ENCODE data around the gene ACSL3.

Gene ACSL3

DNA sequence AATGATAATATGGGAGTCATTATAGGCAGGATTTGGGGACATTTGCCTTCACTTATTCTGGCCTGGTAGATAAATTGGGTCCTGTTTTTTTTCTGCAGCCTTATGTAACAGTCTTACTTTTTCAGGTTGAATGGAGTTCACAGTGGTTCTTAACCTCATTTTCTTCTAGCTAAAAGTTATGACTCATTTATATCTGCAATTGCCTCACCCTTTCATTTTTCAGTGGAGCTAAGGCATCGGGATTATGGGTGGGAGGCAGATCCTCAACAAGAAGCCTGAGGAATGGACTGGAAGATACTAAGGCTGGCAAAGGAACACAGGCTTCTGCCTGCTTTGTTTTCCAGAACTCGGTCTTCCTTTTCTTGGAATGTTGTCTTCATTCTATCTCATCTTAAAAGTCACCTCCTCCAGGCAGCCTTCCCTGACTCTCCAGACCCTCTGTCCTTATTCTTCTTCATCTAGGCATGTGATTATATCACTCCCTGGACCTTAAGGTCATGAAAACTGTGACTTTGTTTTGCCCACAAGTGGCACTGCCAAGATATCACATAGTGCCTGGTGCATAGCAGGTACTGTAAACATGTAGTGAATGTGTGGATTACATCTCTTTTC lies 41.0 kb upstream of the ACSL3 start:
- Histone ChIP-seq H3K9me3 (ENCODE audit: low read length) (no peaks in the 10 kb centered on the region), H3K9me2 (ENCODE audit: low read depth, low read length) (no peaks in the 10 kb centered on the region), H3K27ac (ENCODE audit: low read depth, low read length, poor library complexity, severe bottlenecking) (no peak overlapping the region), H3K4me2 (ENCODE audit: low read length) (no peak overlapping the region), H3F3A (ENCODE audit: insufficient read depth, low read length) (no peaks in the 10 kb centered on the region), H3K9ac (ENCODE audit: low read length) (no peak overlapping the region), H3K36me3 (ENCODE audit: insufficient read depth, low read length) (no peaks in the 10 kb centered on the region), H3K79me2 (ENCODE audit: insufficient read depth, low read length) (no peaks in the 10 kb centered on the region), H2AFZ (ENCODE audit: low read length) (no peak overlapping the region), H3K27me3 (ENCODE audit: insufficient read depth, low read length) (no peaks in the 10 kb centered on the region), H3K4me1 (ENCODE audit: insufficient read depth, low read length, severe bottlenecking) (no peaks in the 10 kb centered on the region), H3K4me3 (ENCODE audit: low read depth, low read length, poor library complexity, severe bottlenecking) (no peak overlapping the region), H4K20me1 (ENCODE audit: insufficient read depth, low read length) (no peaks in the 10 kb centered on the region)
- no peak for TF ChIP-seq EZH2 (IDR thresholded peaks at IDR 0.05; ENCODE audit: borderline replicate concordance, low read length)
- TF ChIP-seq, protein P1, sequence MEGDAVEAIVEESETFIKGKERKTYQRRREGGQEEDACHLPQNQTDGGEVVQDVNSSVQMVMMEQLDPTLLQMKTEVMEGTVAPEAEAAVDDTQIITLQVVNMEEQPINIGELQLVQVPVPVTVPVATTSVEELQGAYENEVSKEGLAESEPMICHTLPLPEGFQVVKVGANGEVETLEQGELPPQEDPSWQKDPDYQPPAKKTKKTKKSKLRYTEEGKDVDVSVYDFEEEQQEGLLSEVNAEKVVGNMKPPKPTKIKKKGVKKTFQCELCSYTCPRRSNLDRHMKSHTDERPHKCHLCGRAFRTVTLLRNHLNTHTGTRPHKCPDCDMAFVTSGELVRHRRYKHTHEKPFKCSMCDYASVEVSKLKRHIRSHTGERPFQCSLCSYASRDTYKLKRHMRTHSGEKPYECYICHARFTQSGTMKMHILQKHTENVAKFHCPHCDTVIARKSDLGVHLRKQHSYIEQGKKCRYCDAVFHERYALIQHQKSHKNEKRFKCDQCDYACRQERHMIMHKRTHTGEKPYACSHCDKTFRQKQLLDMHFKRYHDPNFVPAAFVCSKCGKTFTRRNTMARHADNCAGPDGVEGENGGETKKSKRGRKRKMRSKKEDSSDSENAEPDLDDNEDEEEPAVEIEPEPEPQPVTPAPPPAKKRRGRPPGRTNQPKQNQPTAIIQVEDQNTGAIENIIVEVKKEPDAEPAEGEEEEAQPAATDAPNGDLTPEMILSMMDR (IDR thresholded peaks at IDR 0.05; ENCODE audit: low read length) = no peak

DNA sequence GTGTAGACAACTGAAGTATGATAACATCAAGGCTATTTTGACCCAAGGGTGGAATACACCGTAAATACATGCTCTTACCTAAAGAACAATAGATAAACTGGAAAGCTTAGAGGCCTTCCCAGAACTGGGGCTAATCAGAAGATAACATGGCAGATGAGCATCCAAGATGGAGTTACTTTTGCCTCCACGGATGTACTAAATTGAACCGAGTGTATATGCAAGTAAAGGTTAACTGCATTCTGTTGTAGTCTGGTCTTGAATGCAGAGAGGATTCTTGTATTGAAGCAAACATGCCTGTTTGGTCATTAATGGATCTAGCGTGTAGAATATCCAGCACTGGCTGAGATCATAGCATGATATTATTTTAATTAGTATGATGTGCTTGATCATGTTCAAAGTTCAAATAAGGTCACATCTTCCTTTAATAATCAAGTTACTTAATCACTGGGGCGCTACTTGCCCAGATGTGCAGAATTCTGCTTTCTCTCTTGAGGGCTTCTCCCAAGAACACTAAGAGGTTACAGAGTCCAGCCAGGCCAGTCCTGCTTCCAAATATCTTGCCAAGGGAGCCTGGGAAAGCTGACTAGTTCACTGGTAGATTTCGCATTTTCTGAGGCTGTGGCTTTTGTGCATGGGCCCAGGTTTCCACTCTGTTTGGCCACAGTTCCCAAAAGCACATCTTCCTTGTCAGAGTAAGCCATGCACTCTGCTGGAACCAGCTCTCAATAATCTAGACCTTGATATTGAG lies 37.5 kb upstream of the ACSL3 start:
- H3K27me3 ChIP-seq (ENCODE audit: insufficient read depth, low read length) = 0 out of 2 replicates have a peak, but pooled peaks cover 4% of the 10 kb centered on the region
- H3K4me1 ChIP-seq (ENCODE audit: insufficient read depth, low read length, severe bottlenecking) = no peaks in the 10 kb centered on the region

DNA sequence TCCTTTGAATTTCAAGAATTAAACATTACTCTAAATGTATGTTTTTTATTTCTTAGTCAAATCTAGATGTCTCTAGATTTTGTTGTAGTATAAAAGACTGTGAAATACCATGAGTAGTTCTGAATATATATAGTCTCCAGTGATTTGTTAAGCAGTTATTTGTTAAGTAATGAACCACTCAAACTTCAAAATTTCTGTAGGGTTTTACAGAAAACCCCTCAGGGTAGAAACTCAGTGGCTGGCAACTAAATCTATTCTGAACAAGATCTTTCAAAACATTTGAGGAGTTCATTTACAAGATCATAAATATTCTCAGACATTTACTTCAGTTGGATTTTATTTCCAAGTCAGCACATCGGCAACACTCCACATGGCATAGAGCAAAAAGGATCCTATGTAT lies 35.8 kb upstream of the ACSL3 start:
- Histone ChIP-seq H3K9me2 (ENCODE audit: low read depth, low read length) (no peaks in the 10 kb centered on the region), H3F3A (ENCODE audit: insufficient read depth, low read length) (no peaks in the 10 kb centered on the region), H3K9me3 (ENCODE audit: low read length) (no peaks in the 10 kb centered on the region), H3K27ac (ENCODE audit: low read depth, low read length, poor library complexity, severe bottlenecking) (no peak overlapping the region), H3K4me2 (ENCODE audit: low read length) (no peak overlapping the region), H3K79me2 (ENCODE audit: insufficient read depth, low read length) (no peaks in the 10 kb centered on the region), H3K4me1 (ENCODE audit: insufficient read depth, low read length, severe bottlenecking) (no peaks in the 10 kb centered on the region), H3K9ac (ENCODE audit: low read length) (no peak overlapping the region), H2AFZ (ENCODE audit: low read length) (no peak overlapping the region), H4K20me1 (ENCODE audit: insufficient read depth, low read length) (no peaks in the 10 kb centered on the region), H3K27me3 (ENCODE audit: insufficient read depth, low read length) (0 out of 2 replicates have a peak, but pooled peaks cover 4% of the 10 kb centered on the region), H3K4me3 (ENCODE audit: low read depth, low read length, poor library complexity, severe bottlenecking) (no peak overlapping the region), H3K36me3 (ENCODE audit: insufficient read depth, low read length) (no peaks in the 10 kb centered on the region)
- TF ChIP-seq EZH2 (IDR thresholded peaks at IDR 0.05; ENCODE audit: borderline replicate concordance, low read length) = no peak
- TF ChIP-seq, protein P1 (IDR thresholded peaks at IDR 0.05; ENCODE audit: low read length) = no peak

More for the DNA sequence above, 37.5 kb upstream of the ACSL3 start:
- Histone ChIP-seq H3K4me3 (ENCODE audit: low read depth, low read length, poor library complexity, severe bottlenecking) (no peak overlapping the region), H3K79me2 (ENCODE audit: insufficient read depth, low read length) (no peaks in the 10 kb centered on the region), H3K9me3 (ENCODE audit: low read length) (no peaks in the 10 kb centered on the region), H4K20me1 (ENCODE audit: insufficient read depth, low read length) (no peaks in the 10 kb centered on the region), H3K9me2 (ENCODE audit: low read depth, low read length) (no peaks in the 10 kb centered on the region), H3K4me2 (ENCODE audit: low read length) (no peak overlapping the region), H3F3A (ENCODE audit: insufficient read depth, low read length) (no peaks in the 10 kb centered on the region), H3K36me3 (ENCODE audit: insufficient read depth, low read length) (no peaks in the 10 kb centered on the region), H3K27ac (ENCODE audit: low read depth, low read length, poor library complexity, severe bottlenecking) (no peak overlapping the region), H2AFZ (ENCODE audit: low read length) (no peak overlapping the region), H3K9ac (ENCODE audit: low read length) (no peak overlapping the region)
- TF ChIP-seq EZH2 (IDR thresholded peaks at IDR 0.05; ENCODE audit: borderline replicate concordance, low read length) = no peak
- TF ChIP-seq, protein P1 (IDR thresholded peaks at IDR 0.05; ENCODE audit: low read length) = no peak
